ENCODE data around the gene STRADA. TPM values are rescaled to one million over a fixed set of nuclear protein-coding genes. Genes with fewer than 3 reads are reported as not detected.

STRADA gene
- total RNA-seq, 1 donor from 2014 or later: 30.2 TPM

GRCh38 chr17:63774141-63774968 lies 32.8 kb upstream of the STRADA start, which contains the start of gene DDX42:
DDX42 (plus strand) TSS chr17:63774170; CDS start chr17:63787050, 12,880 bp downstream.
- peaks cover 25% of the 10 kb centered on the region for H3K36me3 ChIP-seq
- H3K27ac ChIP-seq: peak within 1 kb of the TSS; percentile 98
- no peaks in the 10 kb centered on the region for H3K9me3 ChIP-seq
- intact Hi-C loops (cut with DNase I): no loop called here
- ATAC-seq (peak; percentile 22), DNase-seq (peak; percentile 94)
- peak within 1 kb of the TSS; percentile 87 for H3K4me3 ChIP-seq
- TF ChIP-seq CTCF (IDR thresholded peaks at IDR 0.05): no peak
- peaks cover 35% of the 10 kb centered on the region for H3K4me1 ChIP-seq
- no peaks in the 10 kb centered on the region for H3K27me3 ChIP-seq

GRCh38 chr17:63773272-63774140 lies 31.9 kb upstream of the STRADA start, which contains the start of gene CCDC47:
CCDC47 (minus strand) TSS chr17:63773597; CDS start chr17:63766175, 7,422 bp downstream.
- no peak for TF ChIP-seq CTCF (IDR thresholded peaks at IDR 0.05)
- H3K4me1 ChIP-seq: peaks cover 38% of the 10 kb centered on the region
- intact Hi-C loops (cut with DNase I): no loop called here
- peaks cover 23% of the 10 kb centered on the region for H3K36me3 ChIP-seq
- no peaks in the 10 kb centered on the region for H3K9me3 ChIP-seq
- DNase-seq (peak; percentile 99), ATAC-seq (peak; percentile 93)
- H3K27me3 ChIP-seq: no peaks in the 10 kb centered on the region
- peak within 1 kb of the TSS; percentile 98 for H3K27ac ChIP-seq
- peak within 1 kb of the TSS; percentile 87 for H3K4me3 ChIP-seq

GRCh38 chr17:63772801-63773271 lies 31.2 kb upstream of the STRADA start:
- Histone ChIP-seq H3K4me1 (peaks cover 44% of the 10 kb centered on the region), H3K9me3 (no peaks in the 10 kb centered on the region), H3K27ac (peak overlapping the region; percentile 98), H3K4me3 (peak overlapping the region; percentile 87), H3K27me3 (no peaks in the 10 kb centered on the region), H3K36me3 (peaks cover 18% of the 10 kb centered on the region)
- no peak for DNase-seq
- no peak for ATAC-seq
- intact Hi-C loops (cut with DNase I): no loop called here
- no peak for TF ChIP-seq CTCF (IDR thresholded peaks at IDR 0.05)

DNA sequence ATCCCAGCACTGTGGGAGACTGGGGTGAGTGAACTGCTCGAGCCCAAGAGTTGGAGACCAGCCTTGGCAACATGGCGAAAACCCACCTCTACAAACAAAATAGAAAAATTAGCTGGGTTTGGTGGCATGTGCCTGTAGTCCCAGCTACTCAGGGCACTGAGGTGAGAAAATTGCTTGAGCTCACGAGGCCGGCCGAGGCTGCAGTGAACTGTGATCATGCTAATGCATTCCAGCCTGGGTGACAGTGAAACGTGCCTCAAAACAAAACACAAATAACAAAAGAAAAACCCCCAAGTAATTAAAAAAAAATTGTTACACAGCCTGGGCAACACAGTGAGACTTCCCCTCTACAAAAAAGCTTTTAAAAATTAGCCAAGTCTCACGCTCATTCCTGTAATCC lies 26.8 kb upstream of the STRADA start:
- peak; percentile 16 for DNase-seq
- peaks cover 29% of the 10 kb centered on the region for H3K36me3 ChIP-seq
- no peaks in the 10 kb centered on the region for H3K9me3 ChIP-seq
- no peak overlapping the region for H3K4me3 ChIP-seq
- H3K27ac ChIP-seq: no peak overlapping the region
- ATAC-seq: no peak
- TF ChIP-seq CTCF (IDR thresholded peaks at IDR 0.05): no peak
- H3K27me3 ChIP-seq: no peaks in the 10 kb centered on the region
- intact Hi-C loops (cut with DNase I): no loop called here
- peaks cover 40% of the 10 kb centered on the region for H3K4me1 ChIP-seq

DNA sequence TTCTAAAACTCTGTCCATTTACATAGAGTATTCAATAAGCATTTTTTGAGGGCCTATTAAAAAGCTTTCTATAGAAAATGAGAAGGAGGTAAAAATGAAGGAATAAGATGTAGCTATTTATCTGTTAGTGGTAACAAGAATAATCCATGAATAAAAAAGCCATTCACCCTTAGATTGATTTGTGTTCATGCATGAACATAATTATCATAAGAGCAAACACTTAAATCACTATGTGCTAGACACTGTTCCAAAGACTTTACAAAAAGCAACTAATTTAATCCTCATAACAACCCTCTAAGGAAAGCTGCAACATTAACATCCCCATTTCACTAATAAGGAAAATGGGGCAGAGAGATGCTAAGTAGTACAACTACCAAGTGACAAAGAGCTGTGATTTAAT lies 25.2 kb upstream of the STRADA start:
- H3K4me1 ChIP-seq: peaks cover 38% of the 10 kb centered on the region
- intact Hi-C loops (cut with DNase I): no loop called here
- no peak for ATAC-seq

More for the DNA sequence above, 25.2 kb upstream of the STRADA start:
- TF ChIP-seq CTCF (IDR thresholded peaks at IDR 0.05): no peak
- H3K27ac ChIP-seq: no peak overlapping the region
- no peak for DNase-seq
- H3K4me3 ChIP-seq: no peak overlapping the region
- no peaks in the 10 kb centered on the region for H3K9me3 ChIP-seq
- H3K27me3 ChIP-seq: no peaks in the 10 kb centered on the region
- peaks cover 46% of the 10 kb centered on the region for H3K36me3 ChIP-seq
